ENCODE results near the gene MIER1.

Gene MIER1

DNA sequence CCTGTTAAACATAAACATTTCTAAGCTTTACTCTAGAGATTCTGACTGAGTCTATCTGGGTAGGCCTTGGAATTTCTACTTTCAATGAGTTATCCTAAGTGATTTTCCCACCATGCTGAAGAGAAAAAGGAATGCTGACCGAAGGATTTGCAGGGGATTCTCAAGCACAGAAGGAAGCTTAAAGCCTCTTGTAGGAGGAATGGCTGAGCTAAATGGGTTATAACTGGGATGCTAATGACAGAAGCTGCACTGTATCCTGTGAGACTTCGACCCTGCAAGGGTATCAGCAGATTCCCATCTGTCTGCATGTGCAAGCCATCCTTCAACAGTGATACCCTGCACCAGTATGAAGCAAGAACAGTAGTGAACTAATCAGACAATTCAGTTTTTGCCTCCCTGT is 93.8 kb downstream of the MIER1 start:
- DNase-seq (ENCODE audit: low spot score in 2 of 2): no peak
- H3K9me3 Mint-ChIP-seq: no peaks in the 10 kb centered on the region
- ATAC-seq (replicated peaks; ENCODE audit: extremely low read depth, poor library complexity, severe bottlenecking): no peak
- no peak overlapping the region for H3K27ac Mint-ChIP-seq (ENCODE audit: low read depth)
- peaks cover 8% of the 10 kb centered on the region for H3K36me3 Mint-ChIP-seq (ENCODE audit: insufficient read depth)
- no peaks in the 10 kb centered on the region for H3K4me1 Mint-ChIP-seq
- H3K27me3 Mint-ChIP-seq: no peaks in the 10 kb centered on the region
- H3K4me3 Mint-ChIP-seq: no peak overlapping the region

DNA sequence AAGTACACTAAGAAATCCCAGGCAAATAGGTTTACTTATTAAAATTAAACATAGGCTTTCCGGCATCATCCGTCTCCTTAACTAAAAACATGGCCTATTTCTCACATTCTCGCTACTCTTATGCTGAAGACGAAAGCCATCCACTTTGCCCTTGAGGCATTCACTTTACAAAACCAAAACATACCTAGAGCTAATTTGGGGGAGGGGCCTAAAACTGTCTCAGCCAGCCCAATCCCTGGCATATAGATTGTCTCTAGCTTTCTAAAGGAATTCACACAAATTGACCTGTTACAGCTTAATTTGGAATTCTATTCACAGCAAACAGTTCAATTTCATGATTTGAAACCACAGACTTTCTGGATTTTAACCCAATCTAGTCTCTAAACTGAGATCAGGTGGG is 94.3 kb downstream of the MIER1 start:
- Mint-ChIP-seq H3K27me3 (no peaks in the 10 kb centered on the region), H3K4me1 (no peaks in the 10 kb centered on the region), H3K36me3 (ENCODE audit: insufficient read depth) (peaks cover 7% of the 10 kb centered on the region), H3K4me3 (no peak overlapping the region), H3K27ac (ENCODE audit: low read depth) (no peak overlapping the region), H3K9me3 (no peaks in the 10 kb centered on the region)
- DNase-seq (ENCODE audit: low spot score in 2 of 2): no peak
- no peak for ATAC-seq (replicated peaks; ENCODE audit: extremely low read depth, poor library complexity, severe bottlenecking)

DNA sequence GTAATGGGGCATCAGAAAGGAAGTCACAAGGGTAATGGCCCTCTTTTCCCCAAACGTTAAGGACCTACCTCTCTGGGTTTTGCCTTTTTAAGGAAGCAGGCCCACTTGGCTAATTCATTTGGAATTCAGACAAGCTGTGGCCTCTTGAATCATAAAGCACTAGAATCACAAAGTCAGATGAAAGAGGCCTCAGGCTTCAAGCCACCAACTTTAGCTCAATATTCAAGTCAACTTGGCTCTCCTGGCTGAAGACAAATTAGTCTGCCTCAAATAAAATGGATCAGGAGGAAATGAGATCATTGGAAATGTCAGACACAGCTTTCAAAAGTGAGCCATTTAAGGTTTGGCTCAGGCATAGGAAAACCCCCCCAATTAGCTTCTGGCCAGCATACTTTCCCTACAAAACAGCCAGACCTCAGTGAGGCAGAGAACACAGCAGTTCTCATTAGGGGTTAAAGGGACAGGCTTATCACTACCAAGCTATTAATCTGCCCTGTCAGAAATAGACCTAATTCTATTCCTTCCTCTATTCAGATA is 94.9 kb downstream of the MIER1 start:
- Mint-ChIP-seq H3K36me3 (ENCODE audit: insufficient read depth) (peaks cover 7% of the 10 kb centered on the region), H3K27ac (ENCODE audit: low read depth) (no peak overlapping the region), H3K4me1 (no peaks in the 10 kb centered on the region), H3K27me3 (no peaks in the 10 kb centered on the region), H3K9me3 (no peaks in the 10 kb centered on the region), H3K4me3 (no peak overlapping the region)
- no peak for DNase-seq (ENCODE audit: low spot score in 2 of 2)
- ATAC-seq (replicated peaks; ENCODE audit: extremely low read depth, poor library complexity, severe bottlenecking): no peak

DNA sequence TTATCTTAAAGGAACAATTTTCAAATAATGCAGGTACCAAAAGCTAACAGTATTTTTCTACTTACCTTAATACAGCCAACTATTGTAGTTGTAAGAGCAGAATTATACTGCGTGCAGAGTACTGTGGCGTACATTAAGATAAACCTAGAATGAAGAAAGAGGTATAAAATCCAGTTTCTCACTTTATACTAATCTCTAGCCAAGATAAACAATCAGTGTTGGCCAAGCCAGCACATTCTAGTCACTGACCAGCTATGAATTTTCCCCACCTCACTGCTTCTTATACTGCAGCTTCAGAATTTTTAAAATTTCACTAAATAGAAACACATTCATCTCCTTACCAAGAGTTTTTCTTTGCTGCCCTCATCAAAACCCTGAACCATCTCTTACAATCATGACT is 95.5 kb downstream of the MIER1 start:
- H3K36me3 Mint-ChIP-seq (ENCODE audit: insufficient read depth): peaks cover 7% of the 10 kb centered on the region
- DNase-seq (ENCODE audit: low spot score in 2 of 2) (no peak), ATAC-seq (replicated peaks; ENCODE audit: extremely low read depth, poor library complexity, severe bottlenecking) (no peak)
- H3K9me3 Mint-ChIP-seq: no peaks in the 10 kb centered on the region
- H3K4me3 Mint-ChIP-seq: no peak overlapping the region
- no peaks in the 10 kb centered on the region for H3K27me3 Mint-ChIP-seq
- H3K27ac Mint-ChIP-seq (ENCODE audit: low read depth): no peak overlapping the region
- H3K4me1 Mint-ChIP-seq: no peaks in the 10 kb centered on the region

DNA sequence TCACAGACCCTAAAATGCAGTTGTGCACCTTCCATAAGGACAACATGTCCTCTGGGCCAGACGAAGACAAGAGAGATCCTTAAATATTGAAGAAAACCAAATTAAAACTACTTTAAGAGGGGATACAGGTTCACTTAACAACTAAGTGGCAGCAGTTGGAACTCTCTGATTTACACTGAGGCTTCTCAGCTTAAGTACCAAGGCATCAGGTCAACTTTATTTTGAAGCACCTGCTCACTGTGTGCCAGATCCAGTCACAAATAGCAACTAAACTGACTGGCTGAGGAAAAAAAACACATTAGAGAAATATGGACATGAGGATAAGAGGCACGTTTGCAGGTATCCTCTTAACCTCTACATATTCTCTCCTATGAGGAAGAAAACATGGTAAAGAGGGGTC is 96.0 kb downstream of the MIER1 start:
- ATAC-seq (replicated peaks; ENCODE audit: extremely low read depth, poor library complexity, severe bottlenecking) (no peak), DNase-seq (ENCODE audit: low spot score in 2 of 2) (no peak)
- Mint-ChIP-seq H3K36me3 (ENCODE audit: insufficient read depth) (peaks cover 7% of the 10 kb centered on the region), H3K27ac (ENCODE audit: low read depth) (no peak overlapping the region), H3K4me3 (no peak overlapping the region), H3K9me3 (no peaks in the 10 kb centered on the region), H3K27me3 (no peaks in the 10 kb centered on the region), H3K4me1 (no peaks in the 10 kb centered on the region)

DNA sequence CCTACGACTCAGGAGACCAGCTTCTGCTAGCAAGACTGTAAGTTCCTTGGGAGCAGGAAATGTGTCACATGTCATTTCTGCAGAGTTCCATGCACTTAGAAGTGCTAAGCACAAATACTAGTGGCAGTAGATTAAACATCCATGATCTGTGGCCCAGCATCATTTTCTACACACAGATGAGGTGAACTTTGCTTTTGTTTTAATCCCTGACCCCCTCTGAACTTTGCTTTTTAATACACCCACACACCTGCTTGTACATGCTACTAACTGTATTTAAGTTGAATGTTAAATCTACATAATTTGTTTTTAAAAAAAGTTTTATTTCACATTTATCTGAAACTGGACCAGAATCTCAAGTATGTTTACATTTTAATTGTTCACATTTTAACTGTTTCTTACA is 104.7 kb downstream of the MIER1 start:
- Mint-ChIP-seq H3K27ac (ENCODE audit: low read depth) (no peak overlapping the region), H3K27me3 (no peaks in the 10 kb centered on the region), H3K4me3 (no peak overlapping the region), H3K4me1 (peaks cover 6% of the 10 kb centered on the region), H3K9me3 (no peaks in the 10 kb centered on the region), H3K36me3 (ENCODE audit: insufficient read depth) (peaks cover 10% of the 10 kb centered on the region)
- DNase-seq (ENCODE audit: low spot score in 2 of 2) (no peak), ATAC-seq (replicated peaks; ENCODE audit: extremely low read depth, poor library complexity, severe bottlenecking) (no peak)

DNA sequence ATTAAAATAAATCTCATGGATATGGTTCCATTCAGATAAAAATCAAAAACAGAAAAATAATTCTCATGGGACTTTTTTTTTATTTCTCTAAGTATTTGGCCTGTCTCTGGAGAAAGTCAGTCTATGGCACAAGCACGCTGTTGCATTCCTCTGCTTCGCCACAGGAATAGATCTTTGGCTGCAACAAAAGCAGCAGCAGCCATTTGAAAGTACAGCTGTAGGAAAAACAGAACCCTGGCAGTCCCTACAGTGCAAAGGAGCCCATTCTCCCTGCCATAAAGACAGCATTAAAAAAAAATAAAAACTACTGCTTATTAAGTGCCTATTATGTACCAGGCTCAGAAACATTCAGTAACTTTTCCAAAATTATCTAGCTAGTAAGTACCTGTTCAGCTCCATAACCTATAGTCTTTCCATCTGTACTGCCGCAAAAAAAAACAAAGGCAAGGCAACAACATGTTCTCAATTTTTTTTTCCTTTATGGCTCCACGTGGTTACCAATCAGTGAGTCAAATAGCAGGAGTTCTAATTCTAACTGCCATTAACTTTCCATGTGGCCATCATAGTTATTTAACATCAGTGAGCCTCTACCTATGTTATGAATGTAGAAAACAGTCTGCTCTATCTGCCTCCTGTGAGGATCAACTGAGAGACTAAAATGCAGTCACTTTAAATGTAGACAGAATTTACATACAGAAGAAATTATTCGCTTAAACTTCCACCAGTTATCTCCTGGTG is 106.5 kb downstream of the MIER1 start:
- Mint-ChIP-seq H3K4me3 (no peak overlapping the region), H3K36me3 (ENCODE audit: insufficient read depth) (peaks cover 10% of the 10 kb centered on the region), H3K27me3 (no peaks in the 10 kb centered on the region), H3K9me3 (no peaks in the 10 kb centered on the region), H3K4me1 (peaks cover 6% of the 10 kb centered on the region), H3K27ac (ENCODE audit: low read depth) (no peak overlapping the region)
- ATAC-seq (replicated peaks; ENCODE audit: extremely low read depth, poor library complexity, severe bottlenecking): no peak
- no peak for DNase-seq (ENCODE audit: low spot score in 2 of 2)

DNA sequence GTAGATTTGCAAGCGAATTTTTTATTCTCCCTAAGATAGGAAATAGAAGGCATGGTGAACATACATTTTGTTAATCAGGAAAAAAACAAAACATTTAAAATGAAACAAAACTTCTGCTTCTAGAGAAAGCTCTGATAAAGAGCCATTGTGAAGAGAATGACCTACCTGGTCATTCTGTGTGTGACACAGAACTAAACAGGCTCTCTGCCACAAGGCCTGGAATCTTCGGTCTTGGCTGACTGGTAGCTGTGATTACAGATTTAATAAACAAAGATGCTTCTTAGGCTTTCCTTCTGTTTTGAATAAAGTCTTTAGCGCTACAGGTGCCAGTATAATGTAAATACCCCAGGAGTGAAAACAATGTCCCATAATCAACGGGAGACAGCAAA is 107.1 kb downstream of the MIER1 start:
- H3K27me3 Mint-ChIP-seq: no peaks in the 10 kb centered on the region
- no peak for ATAC-seq (replicated peaks; ENCODE audit: extremely low read depth, poor library complexity, severe bottlenecking)
- peaks cover 11% of the 10 kb centered on the region for H3K4me1 Mint-ChIP-seq
- no peak overlapping the region for H3K27ac Mint-ChIP-seq (ENCODE audit: low read depth)
- peaks cover 16% of the 10 kb centered on the region for H3K36me3 Mint-ChIP-seq (ENCODE audit: insufficient read depth)
- no peak for DNase-seq (ENCODE audit: low spot score in 2 of 2)
- H3K9me3 Mint-ChIP-seq: no peaks in the 10 kb centered on the region
- H3K4me3 Mint-ChIP-seq: no peak overlapping the region

All from central memory CD8-positive, alpha-beta T cell (primary cell).